RCC 7860 (cell line): Measurements from ENCODE around the gene EGLN2.
A peak's percentile ranks its signal among the peaks of the same experiment; 100 is the strongest.
"Not testable (repeated sequence)": the region's sequence is repeated elsewhere in the genome, so short reads cannot be mapped to it uniquely, and the experiment has no call there.

Experiments
- DNase-seq: peaks from one replicate; pipeline ENCODE4 v3.0.0-alpha.2; 2015; ENCODE audit warnings: low spot score
- FAIRE-seq: peaks from 2 replicates; lab custom pipeline; 2012; peaks lifted over from hg19 to GRCh38; lab: Jason Lieb, UNC

The EGLN2 gene

GRCh38 chr19:40815223-40815622, 16.2 kb downstream of the EGLN2 start:
- no peak for FAIRE-seq

GRCh38 chr19:40818480-40819399, 19.7 kb downstream of the EGLN2 start:
- not testable (repeated sequence) for DNase-seq, FAIRE-seq

More at GRCh38 chr19:40815223-40815622, 16.2 kb downstream of the EGLN2 start:
- no peak for DNase-seq

GRCh38 chr19:40819479-40820234, 20.7 kb downstream of the EGLN2 start:
- FAIRE-seq, DNase-seq: not testable (repeated sequence)

- DNase-seq (no peak), FAIRE-seq (no peak)
Measured at GRCh38 chr19:40822161-40822560, 23.2 kb downstream of the EGLN2 start.

GRCh38 chr19:40822704-40823553, 23.9 kb downstream of the EGLN2 start:
- FAIRE-seq, result not testable (repeated sequence)
- DNase-seq, result peak; percentile 72

GRCh38 chr19:40824916-40825315, 25.9 kb downstream of the EGLN2 start:
- DNase-seq, FAIRE-seq: not testable (repeated sequence)

- not testable (repeated sequence) for FAIRE-seq, DNase-seq
Measured at GRCh38 chr19:40825460-40826095, 26.6 kb downstream of the EGLN2 start.

- DNase-seq, FAIRE-seq: not testable (repeated sequence)
Measured at GRCh38 chr19:40826312-40826698, 27.3 kb downstream of the EGLN2 start.

GRCh38 chr19:40826699-40827385, 27.9 kb downstream of the EGLN2 start:
- DNase-seq, FAIRE-seq: not testable (repeated sequence)

GRCh38 chr19:40827386-40828247, 28.6 kb downstream of the EGLN2 start:
- no peak for FAIRE-seq
- no peak for DNase-seq

GRCh38 chr19:40829205-40829604, 30.2 kb downstream of the EGLN2 start:
- no peak for DNase-seq
- no peak for FAIRE-seq

GRCh38 chr19:40830741-40831140, 31.8 kb downstream of the EGLN2 start:
- not testable (repeated sequence) for FAIRE-seq, DNase-seq

GRCh38 chr19:40831502-40832430, 32.8 kb downstream of the EGLN2 start:
- no peak for FAIRE-seq

GRCh38 chr19:40832431-40832790, 33.4 kb downstream of the EGLN2 start:
- FAIRE-seq, DNase-seq: not testable (repeated sequence)

More at GRCh38 chr19:40831502-40832430, 32.8 kb downstream of the EGLN2 start:
- DNase-seq, result peak; percentile 52

- not testable (repeated sequence) for FAIRE-seq, DNase-seq
Measured at GRCh38 chr19:40833728-40834533, 34.9 kb downstream of the EGLN2 start.

GRCh38 chr19:40836754-40837429, 37.9 kb downstream of the EGLN2 start:
- no peak for DNase-seq
- no peak for FAIRE-seq
